Activated CD8-positive, alpha-beta memory T cell treated with anti-CD3 and anti-CD28 coated beads for 4 hours (primary cell): ENCODE results near the gene ARMS2.

Experiments
- DNase-seq, 2 donors: peaks; one replicate each; pipeline ENCODE4 v3.0.0-alpha.2; 2020; ENCODE audit warnings: low read depth in 2 of 2

ARMS2 gene

GRCh38 chr10:122471531-122472177, 17.2 kb downstream of the ARMS2 start:
- DNase-seq = no peak

- DNase-seq = no peak
Observed at GRCh38 chr10:122473116-122473515, 18.7 kb downstream of the ARMS2 start.

- no peak for DNase-seq
Observed at GRCh38 chr10:122474131-122474818, 19.8 kb downstream of the ARMS2 start.

- DNase-seq = no peak
Observed at GRCh38 chr10:122475100-122475499, 20.6 kb downstream of the ARMS2 start.

GRCh38 chr10:122475591-122476332, 21.3 kb downstream of the ARMS2 start:
- no peak for DNase-seq

- no peak for DNase-seq
Observed at GRCh38 chr10:122476333-122476695, 21.9 kb downstream of the ARMS2 start.

GRCh38 chr10:122477436-122477835, 23.0 kb downstream of the ARMS2 start:
- DNase-seq = no peak

GRCh38 chr10:122478971-122479370, 24.5 kb downstream of the ARMS2 start:
- no peak for DNase-seq

GRCh38 chr10:122480146-122480833, 25.8 kb downstream of the ARMS2 start:
- no peak for DNase-seq

- no peak for DNase-seq
Observed at GRCh38 chr10:122481296-122482056, 27.0 kb downstream of the ARMS2 start.

GRCh38 chr10:122484276-122485060, 30.0 kb downstream of the ARMS2 start:
- DNase-seq = no peak

- no peak for DNase-seq
Observed at GRCh38 chr10:122485670-122486069, 31.2 kb downstream of the ARMS2 start.

- no peak for DNase-seq
Observed at GRCh38 chr10:122486406-122487080, 32.1 kb downstream of the ARMS2 start.

- no peak for DNase-seq
Observed at GRCh38 chr10:122487174-122487765, 32.8 kb downstream of the ARMS2 start.

- DNase-seq = no peak
Observed at GRCh38 chr10:122490268-122490667, 35.8 kb downstream of the ARMS2 start.

- DNase-seq = no peak
Observed at GRCh38 chr10:122490786-122491680, 36.6 kb downstream of the ARMS2 start.

- no peak for DNase-seq
Observed at GRCh38 chr10:122492006-122492405, 37.6 kb downstream of the ARMS2 start.

GRCh38 chr10:122492999-122493481, 38.6 kb downstream of the ARMS2 start:
- no peak for DNase-seq

GRCh38 chr10:122493761-122494160, 39.3 kb downstream of the ARMS2 start:
- DNase-seq = no peak
